GM21447 (cell line): Measurements from ENCODE around the gene OR13H1.
"Not testable (repeated sequence)": the region's sequence is repeated elsewhere in the genome, so short reads cannot be mapped to it uniquely, and the experiment has no call there.

Experiments used
- ATAC-seq: cut with Tn5 transposase; IDR thresholded peaks from one replicate; pipeline ENCODE4 v1.9.1; 2021; ENCODE audit not compliant: unreplicated experiment

Gene OR13H1

GRCh38 chrX:131543774-131544173 lies at the start of gene OR13H1:
Gene OR13H1 (plus strand): TSS chrX:131544074. CDS start chrX:131544074, 0 bp downstream.
- no peak for ATAC-seq

- ATAC-seq = not testable (repeated sequence)
Observed at GRCh38 chrX:131501556-131501955, 42.3 kb upstream of the OR13H1 start.

GRCh38 chrX:131513159-131513914 lies 30.5 kb upstream of the OR13H1 start:
- no peak for ATAC-seq

- ATAC-seq = no peak
Observed at GRCh38 chrX:131521824-131522223, 22.1 kb upstream of the OR13H1 start.

- no peak for ATAC-seq
Observed at GRCh38 chrX:131544218-131544617, 344 bp downstream of the OR13H1 start.

- ATAC-seq = no peak
Observed at GRCh38 chrX:131549011-131549410, 5.1 kb downstream of the OR13H1 start.

- ATAC-seq = not testable (repeated sequence)
Observed at GRCh38 chrX:131552453-131552852, 8.6 kb downstream of the OR13H1 start.

GRCh38 chrX:131558562-131558961 lies 14.7 kb downstream of the OR13H1 start:
- no peak for ATAC-seq

GRCh38 chrX:131564553-131565229 lies 20.8 kb downstream of the OR13H1 start:
- ATAC-seq = no peak

GRCh38 chrX:131565909-131566308 lies 22.0 kb downstream of the OR13H1 start:
- no peak for ATAC-seq

GRCh38 chrX:131571348-131571747 lies 27.5 kb downstream of the OR13H1 start:
- no peak for ATAC-seq

GRCh38 chrX:131572372-131573014 lies 28.6 kb downstream of the OR13H1 start:
- ATAC-seq = no peak

- ATAC-seq = no peak
Observed at GRCh38 chrX:131577413-131577812, 33.5 kb downstream of the OR13H1 start.

- no peak for ATAC-seq
Observed at GRCh38 chrX:131577999-131578734, 34.3 kb downstream of the OR13H1 start.

GRCh38 chrX:131578735-131579367 lies 35.0 kb downstream of the OR13H1 start:
- ATAC-seq = not testable (repeated sequence)

- ATAC-seq = no peak
Observed at GRCh38 chrX:131588995-131589394, 45.1 kb downstream of the OR13H1 start.
